Measurements from ENCODE around the gene NOS3. TPM values are rescaled to one million over a fixed set of nuclear protein-coding genes. Genes with fewer than 3 reads are reported as not detected.
A peak's percentile ranks its signal among the peaks of the same experiment; 100 is the strongest.

Gene NOS3
- total and polyA plus RNA-seq, 9 of the 15 experiments (the other 6 are each of a cell fraction or from before 2014, with no cell fraction given): 1.1 to 121 (median 23.6) TPM

GRCh38 chr7:150996376-150997074 is 5.7 kb downstream of the NOS3 start (continued):
- TF ChIP-seq ZBTB9 (CRISPR knock-in tag; IDR thresholded peaks at IDR 0.05) (peak; percentile 20; the same call in 1 of the 2 replicates), ZBTB33 (CRISPR knock-in tag; IDR thresholded peaks at IDR 0.05) (peak; percentile 85), MYC (IDR thresholded peaks at IDR 0.05; ENCODE audit: low read depth, low read length) (peak; percentile 29), MYC (CRISPR knock-in tag; IDR thresholded peaks at IDR 0.05; ENCODE audit: borderline replicate concordance, low read depth) (no peak), SMARCA5 (IDR thresholded peaks at IDR 0.05) (0 out of 2 replicates have a peak, but pooled peaks have one; percentile 17), SETDB1 (IDR thresholded peaks at IDR 0.05; ENCODE audit: low read length) (no peak), HMGN3 (IDR thresholded peaks at IDR 0.05; ENCODE audit: borderline replicate concordance, extremely low read depth, insufficient read length, low read depth, low read length) (peak; percentile 10), ETV5 (CRISPR knock-in tag; IDR thresholded peaks at IDR 0.05; ENCODE audit: low read depth) (peak; percentile 54; the same call in 1 of the 2 replicates), CREM (IDR thresholded peaks at IDR 0.05; ENCODE audit: low read depth) (0 out of 2 replicates have a peak, but pooled peaks have one; percentile 2), ZNF146 (CRISPR knock-in tag; IDR thresholded peaks at IDR 0.05; ENCODE audit: unreplicated experiment) (no peak), FOXK2 (conservative IDR thresholded peaks at IDR 0.05 in 1 of 2, IDR thresholded peaks at IDR 0.05 in 1 of 2; ENCODE audit: low read depth in 2 of 2) (peak in 1 of 2 experiments; percentile 59; a peak in 1 of 4 replicates), PHF20 (IDR thresholded peaks at IDR 0.05; ENCODE audit: partially characterized antibody) (peak; percentile 46), ZBTB7A (IDR thresholded peaks at IDR 0.05; ENCODE audit: borderline replicate concordance, control insufficient read depth, low read depth, low read length) (peak; percentile 77; the same call in 1 of the 2 replicates), KDM1A (IDR thresholded peaks at IDR 0.05) (0 out of 4 replicates have a peak, but pooled peaks of 1 of the 2 experiments have one; percentile 17)

Data from K562 (cell line).